ENCODE measurements around the gene SGPL1.

The SGPL1 gene

GRCh38 chr10:70892631-70893030 is 76.9 kb downstream of the SGPL1 start:
- no peak overlapping the region for H3K4me3 ChIP-seq (ENCODE audit: control insufficient read depth in 1 of 7, extremely low read depth in 1 of 7, insufficient read depth in 4 of 7, low read depth in 2 of 7, low read length in 6 of 7)
- no peaks in the 10 kb centered on the region for H3K27me3 ChIP-seq (replicated peaks in 2 of 5; ENCODE audit: control insufficient read depth in 4 of 5, insufficient read depth in 5 of 5, low read length in 4 of 5)
- 94% methylated on average over 3 of the region's 4 CpGs for WGBS (ENCODE audit: insufficient coverage)
- POLR2A ChIA-PET: no interaction called here
- DNase-seq: no peak
- no peaks in the 10 kb centered on the region for H3K36me3 ChIP-seq (ENCODE audit: control insufficient read depth in 4 of 4, insufficient read depth in 4 of 4, low read length in 3 of 4)
- CTCF ChIA-PET: interaction anchor here (1.6 kb wide), 1 partner anchor 10 kb away, joined by 4 read pairs; no protein-coding TSS in a partner anchor
- no peak overlapping the region for H3K27ac ChIP-seq (ENCODE audit: insufficient read depth in 1 of 2, low read depth in 1 of 2, low read length in 2 of 2, poor library complexity in 1 of 2, severe bottlenecking in 2 of 2)
- peaks cover 0 to 14% (median 11%) of the 10 kb centered on the region in 4 experiments for H3K4me1 ChIP-seq (ENCODE audit: control extremely low read depth in 1 of 4, control insufficient read depth in 4 of 4, insufficient read depth in 4 of 4, low read length in 3 of 4)
- H3K9me3 ChIP-seq (ENCODE audit: control extremely low read depth in 1 of 5, control insufficient read depth in 4 of 5, insufficient read depth in 2 of 5, low read depth in 1 of 5, low read length in 4 of 5): no peaks in the 10 kb centered on the region

GRCh38 chr10:70893227-70894006 is 77.7 kb downstream of the SGPL1 start:
- Histone ChIP-seq H3K4me1 (ENCODE audit: control extremely low read depth in 1 of 4, control insufficient read depth in 4 of 4, insufficient read depth in 4 of 4, low read length in 3 of 4) (peaks cover 0 to 10% (median 7%) of the 10 kb centered on the region in 4 experiments), H3K36me3 (ENCODE audit: control insufficient read depth in 4 of 4, insufficient read depth in 4 of 4, low read length in 3 of 4) (no peaks in the 10 kb centered on the region), H3K27ac (ENCODE audit: insufficient read depth in 1 of 2, low read depth in 1 of 2, low read length in 2 of 2, poor library complexity in 1 of 2, severe bottlenecking in 2 of 2) (no peak overlapping the region), H3K9me3 (ENCODE audit: control extremely low read depth in 1 of 5, control insufficient read depth in 4 of 5, insufficient read depth in 2 of 5, low read depth in 1 of 5, low read length in 4 of 5) (no peaks in the 10 kb centered on the region), H3K27me3 (replicated peaks in 2 of 5; ENCODE audit: control insufficient read depth in 4 of 5, insufficient read depth in 5 of 5, low read length in 4 of 5) (no peaks in the 10 kb centered on the region), H3K4me3 (ENCODE audit: control insufficient read depth in 1 of 7, extremely low read depth in 1 of 7, insufficient read depth in 4 of 7, low read depth in 2 of 7, low read length in 6 of 7) (no peak overlapping the region)
- WGBS (ENCODE audit: insufficient coverage): 62% methylated on average over 7 of the region's 10 CpGs
- DNase-seq: no peak
- ChIA-PET POLR2A (no interaction called here), CTCF (interaction anchor here (1.1 to 1.6 kb wide), 3 partner anchors 9 to 344 kb away, joined by 3 to 4 read pairs (median 3); no protein-coding TSS in a partner anchor)

- peaks cover 0 to 4% (median 0%) of the 10 kb centered on the region in 4 experiments for H3K4me1 ChIP-seq (ENCODE audit: control extremely low read depth in 1 of 4, control insufficient read depth in 4 of 4, insufficient read depth in 4 of 4, low read length in 3 of 4)
- POLR2A ChIA-PET: no interaction called here
- 100% methylated on average over 2 of the region's 2 CpGs for WGBS (ENCODE audit: insufficient coverage)
Measured at GRCh38 chr10:70894416-70894815, 78.7 kb downstream of the SGPL1 start.

GRCh38 chr10:70896551-70896950 is 80.8 kb downstream of the SGPL1 start:
- Histone ChIP-seq H3K4me3 (ENCODE audit: control insufficient read depth in 1 of 7, extremely low read depth in 1 of 7, insufficient read depth in 4 of 7, low read depth in 2 of 7, low read length in 6 of 7) (no peak overlapping the region), H3K4me1 (ENCODE audit: control extremely low read depth in 1 of 4, control insufficient read depth in 4 of 4, insufficient read depth in 4 of 4, low read length in 3 of 4) (peaks cover 0 to 4% (median 0%) of the 10 kb centered on the region in 4 experiments), H3K27ac (ENCODE audit: insufficient read depth in 1 of 2, low read depth in 1 of 2, low read length in 2 of 2, poor library complexity in 1 of 2, severe bottlenecking in 2 of 2) (no peak overlapping the region), H3K36me3 (ENCODE audit: control insufficient read depth in 4 of 4, insufficient read depth in 4 of 4, low read length in 3 of 4) (no peaks in the 10 kb centered on the region), H3K9me3 (ENCODE audit: control extremely low read depth in 1 of 5, control insufficient read depth in 4 of 5, insufficient read depth in 2 of 5, low read depth in 1 of 5, low read length in 4 of 5) (no peaks in the 10 kb centered on the region), H3K27me3 (replicated peaks in 2 of 5; ENCODE audit: control insufficient read depth in 4 of 5, insufficient read depth in 5 of 5, low read length in 4 of 5) (no peaks in the 10 kb centered on the region)
- POLR2A ChIA-PET: no interaction called here
- 83% methylated on average over 1 of the region's 1 CpG for WGBS (ENCODE audit: insufficient coverage)
- CTCF ChIA-PET: interaction anchor here (2.0 kb wide), 1 partner anchor 16 kb away, joined by 5 read pairs; no protein-coding TSS in a partner anchor
- DNase-seq: no peak

More at GRCh38 chr10:70894416-70894815, 78.7 kb downstream of the SGPL1 start:
- H3K36me3 ChIP-seq (ENCODE audit: control insufficient read depth in 4 of 4, insufficient read depth in 4 of 4, low read length in 3 of 4): no peaks in the 10 kb centered on the region
- H3K9me3 ChIP-seq (ENCODE audit: control extremely low read depth in 1 of 5, control insufficient read depth in 4 of 5, insufficient read depth in 2 of 5, low read depth in 1 of 5, low read length in 4 of 5): no peaks in the 10 kb centered on the region
- no peaks in the 10 kb centered on the region for H3K27me3 ChIP-seq (replicated peaks in 2 of 5; ENCODE audit: control insufficient read depth in 4 of 5, insufficient read depth in 5 of 5, low read length in 4 of 5)
- no peak for DNase-seq
- no peak overlapping the region for H3K27ac ChIP-seq (ENCODE audit: insufficient read depth in 1 of 2, low read depth in 1 of 2, low read length in 2 of 2, poor library complexity in 1 of 2, severe bottlenecking in 2 of 2)
- CTCF ChIA-PET: interaction anchor here (0.8 to 1.2 kb wide), 2 partner anchors 9 to 391 kb away, joined by 3 read pairs; no protein-coding TSS in a partner anchor
- H3K4me3 ChIP-seq (ENCODE audit: control insufficient read depth in 1 of 7, extremely low read depth in 1 of 7, insufficient read depth in 4 of 7, low read depth in 2 of 7, low read length in 6 of 7): no peak overlapping the region

- Histone ChIP-seq H3K4me1 (ENCODE audit: control extremely low read depth in 1 of 4, control insufficient read depth in 4 of 4, insufficient read depth in 4 of 4, low read length in 3 of 4) (no peaks in the 10 kb centered on the region), H3K27ac (ENCODE audit: insufficient read depth in 1 of 2, low read depth in 1 of 2, low read length in 2 of 2, poor library complexity in 1 of 2, severe bottlenecking in 2 of 2) (no peak overlapping the region), H3K9me3 (ENCODE audit: control extremely low read depth in 1 of 5, control insufficient read depth in 4 of 5, insufficient read depth in 2 of 5, low read depth in 1 of 5, low read length in 4 of 5) (no peaks in the 10 kb centered on the region), H3K4me3 (ENCODE audit: control insufficient read depth in 1 of 7, extremely low read depth in 1 of 7, insufficient read depth in 4 of 7, low read depth in 2 of 7, low read length in 6 of 7) (no peak overlapping the region), H3K36me3 (ENCODE audit: control insufficient read depth in 4 of 4, insufficient read depth in 4 of 4, low read length in 3 of 4) (no peaks in the 10 kb centered on the region), H3K27me3 (replicated peaks in 2 of 5; ENCODE audit: control insufficient read depth in 4 of 5, insufficient read depth in 5 of 5, low read length in 4 of 5) (no peaks in the 10 kb centered on the region)
- ChIA-PET CTCF (interaction anchor here (1.9 kb wide), 1 partner anchor 387 kb away, joined by 7 read pairs; no protein-coding TSS in a partner anchor), POLR2A (interaction anchor here (0.6 kb wide), 1 partner anchor 342 kb away, joined by 3 read pairs; no protein-coding TSS in a partner anchor)
- DNase-seq: no peak
- 100% methylated on average over 2 of the region's 3 CpGs for WGBS (ENCODE audit: insufficient coverage)
Measured at GRCh38 chr10:70898687-70899086, 82.9 kb downstream of the SGPL1 start.

- Histone ChIP-seq H3K9me3 (ENCODE audit: control extremely low read depth in 1 of 5, control insufficient read depth in 4 of 5, insufficient read depth in 2 of 5, low read depth in 1 of 5, low read length in 4 of 5) (no peaks in the 10 kb centered on the region), H3K27me3 (replicated peaks in 2 of 5; ENCODE audit: control insufficient read depth in 4 of 5, insufficient read depth in 5 of 5, low read length in 4 of 5) (no peaks in the 10 kb centered on the region), H3K36me3 (ENCODE audit: control insufficient read depth in 4 of 4, insufficient read depth in 4 of 4, low read length in 3 of 4) (no peaks in the 10 kb centered on the region), H3K4me1 (ENCODE audit: control extremely low read depth in 1 of 4, control insufficient read depth in 4 of 4, insufficient read depth in 4 of 4, low read length in 3 of 4) (no peaks in the 10 kb centered on the region), H3K27ac (ENCODE audit: insufficient read depth in 1 of 2, low read depth in 1 of 2, low read length in 2 of 2, poor library complexity in 1 of 2, severe bottlenecking in 2 of 2) (no peak overlapping the region), H3K4me3 (ENCODE audit: control insufficient read depth in 1 of 7, extremely low read depth in 1 of 7, insufficient read depth in 4 of 7, low read depth in 2 of 7, low read length in 6 of 7) (no peak overlapping the region)
- no peak for DNase-seq
- WGBS (ENCODE audit: insufficient coverage): 100% methylated on average over 1 of the region's 4 CpGs
- CTCF ChIA-PET: interaction anchor here (1.9 kb wide), 1 partner anchor 386 kb away, joined by 7 read pairs; no protein-coding TSS in a partner anchor
- POLR2A ChIA-PET: no interaction called here
Measured at GRCh38 chr10:70899096-70899495, 83.3 kb downstream of the SGPL1 start.

GRCh38 chr10:70901276-70901878 is 85.6 kb downstream of the SGPL1 start:
- no peak overlapping the region for H3K27ac ChIP-seq (ENCODE audit: insufficient read depth in 1 of 2, low read depth in 1 of 2, low read length in 2 of 2, poor library complexity in 1 of 2, severe bottlenecking in 2 of 2)
- H3K36me3 ChIP-seq (ENCODE audit: control insufficient read depth in 4 of 4, insufficient read depth in 4 of 4, low read length in 3 of 4): no peaks in the 10 kb centered on the region
- ChIA-PET CTCF (interaction anchor here (0.8 to 10.7 kb wide), 4 partner anchors 14 to 367 kb away, joined by 3 to 57 read pairs (median 4); no protein-coding TSS in a partner anchor), POLR2A (no interaction called here)
- H3K4me3 ChIP-seq (ENCODE audit: control insufficient read depth in 1 of 7, extremely low read depth in 1 of 7, insufficient read depth in 4 of 7, low read depth in 2 of 7, low read length in 6 of 7): no peak overlapping the region
- H3K27me3 ChIP-seq (replicated peaks in 2 of 5; ENCODE audit: control insufficient read depth in 4 of 5, insufficient read depth in 5 of 5, low read length in 4 of 5): no peaks in the 10 kb centered on the region
- no peaks in the 10 kb centered on the region for H3K9me3 ChIP-seq (ENCODE audit: control extremely low read depth in 1 of 5, control insufficient read depth in 4 of 5, insufficient read depth in 2 of 5, low read depth in 1 of 5, low read length in 4 of 5)
- no peaks in the 10 kb centered on the region for H3K4me1 ChIP-seq (ENCODE audit: control extremely low read depth in 1 of 4, control insufficient read depth in 4 of 4, insufficient read depth in 4 of 4, low read length in 3 of 4)
- no peak for DNase-seq
- WGBS (ENCODE audit: insufficient coverage): 91% methylated on average over 12 of the region's 13 CpGs

All from common myeloid progenitor, CD34-positive (primary cell).